ENCODE data around the gene SETBP1.

Gene SETBP1

DNA sequence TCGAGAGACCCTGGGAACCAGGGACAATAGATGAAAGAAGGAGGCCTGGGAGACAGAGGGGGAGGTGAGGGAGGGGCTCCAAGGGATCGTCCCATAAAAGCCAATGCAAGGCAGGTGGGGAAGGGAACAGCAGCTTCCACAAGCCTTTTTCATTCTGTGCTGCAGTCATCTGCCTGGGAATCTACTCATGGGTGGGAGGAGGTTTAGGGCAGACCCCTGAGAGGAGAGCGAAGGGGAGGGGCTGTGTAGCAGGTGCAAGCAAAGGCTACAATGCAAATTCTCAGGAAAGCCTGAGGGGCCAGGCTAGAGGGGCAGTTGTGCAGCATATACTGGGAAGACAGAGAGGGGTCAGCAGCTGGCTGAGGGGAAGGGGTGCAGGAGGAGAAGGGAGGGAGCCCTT lies 135.4 kb downstream of the SETBP1 start:
- no peaks in the 10 kb centered on the region for H3K79me2 ChIP-seq (ENCODE audit: control insufficient read depth, insufficient read depth, low read length, poor library complexity)
- H2BK120ac ChIP-seq (ENCODE audit: insufficient read depth, low read length, poor library complexity) = no peak overlapping the region
- WGBS (ENCODE audit: extremely low coverage, insufficient coverage, insufficient read length) = no CpG with 5 or more reads among the region's 3 CpGs
- no peaks in the 10 kb centered on the region for H3K36me3 ChIP-seq (ENCODE audit: control insufficient read depth in 1 of 2, insufficient read depth in 2 of 2, low read length in 2 of 2)
- H3K18ac ChIP-seq (ENCODE audit: low read length) = no peak overlapping the region
- H3K4me2 ChIP-seq (ENCODE audit: low read length) = no peak overlapping the region
- peak overlapping the region; percentile 11 for H4K8ac ChIP-seq (ENCODE audit: low read depth, low read length)
- H2BK12ac ChIP-seq (ENCODE audit: low read length) = no peak overlapping the region
- no peak overlapping the region for H3K23ac ChIP-seq (ENCODE audit: low read length)
- no peak overlapping the region for H4K91ac ChIP-seq (ENCODE audit: low read depth, low read length)
- H3K4me1 ChIP-seq (ENCODE audit: control insufficient read depth in 1 of 2, insufficient read depth in 2 of 2, low read length in 2 of 2) = peaks cover 2 to 10% of the 10 kb centered on the region in 2 experiments
- H2AK5ac ChIP-seq (ENCODE audit: low read length) = no peak overlapping the region
- H3K9me3 ChIP-seq (ENCODE audit: insufficient read depth, low read depth, low read length) = no peaks in the 10 kb centered on the region
- H2AFZ ChIP-seq (ENCODE audit: insufficient read depth, low read length, poor library complexity) = no peak overlapping the region
- DNase-seq = no peak
- no peak overlapping the region for H2BK5ac ChIP-seq (ENCODE audit: low read depth, low read length, poor library complexity)
- no peak overlapping the region for H3K4ac ChIP-seq (ENCODE audit: low read depth, low read length)
- no peak overlapping the region for H3K4me3 ChIP-seq (ENCODE audit: low read depth, low read length)
- no peak overlapping the region for H3K14ac ChIP-seq (ENCODE audit: low read length)
- H3K79me1 ChIP-seq (ENCODE audit: low read length) = no peaks in the 10 kb centered on the region
- H3K27me3 ChIP-seq (ENCODE audit: insufficient read depth, low read length) = no peaks in the 10 kb centered on the region
- no peak overlapping the region for H3K9ac ChIP-seq (ENCODE audit: low read length)
- H3K27ac ChIP-seq (ENCODE audit: low read depth, low read length) = no peak overlapping the region
- no peak overlapping the region for H4K12ac ChIP-seq (ENCODE audit: low read depth, low read length)

DNA sequence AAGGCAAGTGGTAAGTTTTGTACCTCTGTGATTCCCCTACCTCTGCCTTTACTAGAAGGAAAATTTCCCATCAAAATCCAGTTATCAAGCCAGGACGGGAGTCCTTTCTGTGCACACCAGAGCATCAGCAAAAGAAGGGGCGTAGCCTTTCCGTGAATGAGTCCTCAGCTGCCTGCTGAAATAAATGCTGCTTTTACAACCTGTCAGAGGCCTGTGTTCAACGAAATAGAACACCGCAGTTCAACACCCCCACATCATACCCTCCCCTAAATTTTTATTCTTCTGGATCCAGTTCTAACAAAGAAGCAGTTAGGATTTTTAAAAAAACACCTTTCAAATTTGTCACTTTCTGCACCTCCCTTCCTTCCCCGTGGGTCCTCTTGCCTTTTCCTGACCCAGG lies 135.8 kb downstream of the SETBP1 start:
- H2BK5ac ChIP-seq (ENCODE audit: low read depth, low read length, poor library complexity) = no peak overlapping the region

DNA sequence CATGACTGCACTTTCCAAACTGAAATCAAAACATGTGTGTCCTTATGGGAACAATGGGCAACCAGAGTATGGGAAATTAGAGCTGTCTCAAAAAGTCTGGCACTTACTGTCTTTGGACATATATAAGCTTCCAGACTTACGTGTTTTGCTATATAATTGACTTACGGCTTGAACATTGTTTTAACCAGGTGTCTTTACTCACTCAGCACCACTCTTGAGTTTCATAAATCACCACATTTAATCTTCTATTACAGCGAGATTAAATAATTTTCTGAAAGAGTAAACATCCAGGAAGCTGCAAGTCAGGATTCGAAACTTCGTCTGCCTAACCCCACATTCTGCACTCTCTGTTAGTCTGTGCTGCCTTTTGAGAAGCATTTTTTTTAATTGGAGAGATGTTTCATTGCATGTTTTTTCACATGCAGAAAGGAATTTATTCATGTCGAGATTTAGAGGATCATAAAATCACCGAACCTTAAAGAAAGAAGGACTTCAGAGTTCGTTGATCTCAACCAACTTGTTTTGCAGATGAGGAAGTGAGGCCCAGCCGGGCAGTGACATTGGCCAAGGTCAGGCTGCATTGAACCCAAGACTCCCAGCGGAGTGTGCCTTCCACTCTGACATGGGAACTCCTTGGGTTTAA lies 137.3 kb downstream of the SETBP1 start:
- no peak overlapping the region for H3K9ac ChIP-seq (ENCODE audit: low read length)
- H4K91ac ChIP-seq (ENCODE audit: low read depth, low read length) = peak overlapping the region; percentile 32
- no peak for DNase-seq
- no peaks in the 10 kb centered on the region for H3K27me3 ChIP-seq (ENCODE audit: insufficient read depth, low read length)
- no peak overlapping the region for H3K23ac ChIP-seq (ENCODE audit: low read length)
- no peaks in the 10 kb centered on the region for H3K79me1 ChIP-seq (ENCODE audit: low read length)
- H3K36me3 ChIP-seq (ENCODE audit: control insufficient read depth in 1 of 2, insufficient read depth in 2 of 2, low read length in 2 of 2) = no peaks in the 10 kb centered on the region
- no CpG with 5 or more reads among the region's 10 CpGs for WGBS (ENCODE audit: extremely low coverage, insufficient coverage, insufficient read length)
- no peak overlapping the region for H2AFZ ChIP-seq (ENCODE audit: insufficient read depth, low read length, poor library complexity)
- H2AK5ac ChIP-seq (ENCODE audit: low read length) = no peak overlapping the region
- no peak overlapping the region for H3K4ac ChIP-seq (ENCODE audit: low read depth, low read length)
- no peak overlapping the region for H3K14ac ChIP-seq (ENCODE audit: low read length)
- H3K79me2 ChIP-seq (ENCODE audit: control insufficient read depth, insufficient read depth, low read length, poor library complexity) = no peaks in the 10 kb centered on the region
- H4K8ac ChIP-seq (ENCODE audit: low read depth, low read length) = no peak overlapping the region
- no peak overlapping the region for H3K27ac ChIP-seq (ENCODE audit: low read depth, low read length)
- H3K4me2 ChIP-seq (ENCODE audit: low read length) = no peak overlapping the region
- H3K4me1 ChIP-seq (ENCODE audit: control insufficient read depth in 1 of 2, insufficient read depth in 2 of 2, low read length in 2 of 2) = peaks cover 2 to 10% of the 10 kb centered on the region in 2 experiments
- no peak overlapping the region for H2BK120ac ChIP-seq (ENCODE audit: insufficient read depth, low read length, poor library complexity)
- no peak overlapping the region for H2BK5ac ChIP-seq (ENCODE audit: low read depth, low read length, poor library complexity)
- H3K18ac ChIP-seq (ENCODE audit: low read length) = no peak overlapping the region
- H4K12ac ChIP-seq (ENCODE audit: low read depth, low read length) = no peak overlapping the region
- peak overlapping the region; percentile 48 for H2BK12ac ChIP-seq (ENCODE audit: low read length)
- H3K4me3 ChIP-seq (ENCODE audit: low read depth, low read length) = no peak overlapping the region
- H3K9me3 ChIP-seq (ENCODE audit: insufficient read depth, low read depth, low read length) = no peaks in the 10 kb centered on the region

More for the DNA sequence above, 135.8 kb downstream of the SETBP1 start:
- H3K79me2 ChIP-seq (ENCODE audit: control insufficient read depth, insufficient read depth, low read length, poor library complexity) = no peaks in the 10 kb centered on the region
- no peak overlapping the region for H4K91ac ChIP-seq (ENCODE audit: low read depth, low read length)
- H3K4me2 ChIP-seq (ENCODE audit: low read length) = no peak overlapping the region
- H3K4me3 ChIP-seq (ENCODE audit: low read depth, low read length) = no peak overlapping the region
- H3K14ac ChIP-seq (ENCODE audit: low read length) = no peak overlapping the region
- no peak overlapping the region for H2AFZ ChIP-seq (ENCODE audit: insufficient read depth, low read length, poor library complexity)
- no CpG with 5 or more reads among the region's 6 CpGs for WGBS (ENCODE audit: extremely low coverage, insufficient coverage, insufficient read length)
- no peak overlapping the region for H3K27ac ChIP-seq (ENCODE audit: low read depth, low read length)
- no peak overlapping the region for H3K4ac ChIP-seq (ENCODE audit: low read depth, low read length)
- H2AK5ac ChIP-seq (ENCODE audit: low read length) = no peak overlapping the region
- no peak for DNase-seq
- H3K79me1 ChIP-seq (ENCODE audit: low read length) = no peaks in the 10 kb centered on the region
- H3K27me3 ChIP-seq (ENCODE audit: insufficient read depth, low read length) = no peaks in the 10 kb centered on the region
- no peak overlapping the region for H4K8ac ChIP-seq (ENCODE audit: low read depth, low read length)
- peaks cover 2 to 10% of the 10 kb centered on the region in 2 experiments for H3K4me1 ChIP-seq (ENCODE audit: control insufficient read depth in 1 of 2, insufficient read depth in 2 of 2, low read length in 2 of 2)
- H3K9ac ChIP-seq (ENCODE audit: low read length) = no peak overlapping the region
- no peak overlapping the region for H3K23ac ChIP-seq (ENCODE audit: low read length)
- H2BK120ac ChIP-seq (ENCODE audit: insufficient read depth, low read length, poor library complexity) = no peak overlapping the region
- H2BK12ac ChIP-seq (ENCODE audit: low read length) = no peak overlapping the region
- H4K12ac ChIP-seq (ENCODE audit: low read depth, low read length) = no peak overlapping the region
- no peak overlapping the region for H3K18ac ChIP-seq (ENCODE audit: low read length)
- no peaks in the 10 kb centered on the region for H3K36me3 ChIP-seq (ENCODE audit: control insufficient read depth in 1 of 2, insufficient read depth in 2 of 2, low read length in 2 of 2)
- no peaks in the 10 kb centered on the region for H3K9me3 ChIP-seq (ENCODE audit: insufficient read depth, low read depth, low read length)

DNA sequence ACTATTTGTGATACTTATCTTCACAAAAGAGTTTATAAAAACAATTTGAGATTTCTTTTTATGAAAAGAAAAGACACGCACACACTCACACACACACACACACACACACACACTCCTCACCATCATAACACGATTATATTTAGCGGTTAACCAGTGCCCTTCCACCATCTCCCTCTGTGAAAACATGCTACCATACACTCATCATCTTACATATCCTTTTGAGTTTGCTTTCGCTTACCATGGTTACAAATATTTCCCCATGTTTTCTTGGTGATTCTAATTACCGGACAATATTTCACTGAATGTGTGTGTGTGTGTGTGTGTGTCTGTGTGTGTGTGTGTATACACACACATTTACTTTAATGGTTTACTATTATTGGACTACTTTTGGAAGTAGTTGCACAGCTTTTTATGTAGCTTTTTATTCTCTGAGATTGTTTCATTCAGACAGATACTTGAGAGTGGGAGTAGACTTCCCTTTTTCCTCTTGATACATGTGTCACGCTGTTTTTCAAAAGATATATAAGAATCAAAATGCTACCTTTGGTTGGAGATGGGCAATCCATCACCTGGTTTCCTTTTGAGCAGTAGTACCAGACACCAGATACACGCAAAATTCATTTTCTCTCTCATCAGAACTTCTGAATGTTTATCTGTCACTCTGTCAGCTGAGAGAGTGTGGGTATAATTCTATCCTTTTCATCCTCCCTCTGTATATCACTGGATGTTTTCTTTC lies 138.1 kb downstream of the SETBP1 start:
- Histone ChIP-seq H3K4me2 (ENCODE audit: low read length) (no peak overlapping the region), H3K14ac (ENCODE audit: low read length) (no peak overlapping the region), H3K4me3 (ENCODE audit: low read depth, low read length) (no peak overlapping the region), H2AFZ (ENCODE audit: insufficient read depth, low read length, poor library complexity) (no peak overlapping the region), H3K4me1 (ENCODE audit: control insufficient read depth in 1 of 2, insufficient read depth in 2 of 2, low read length in 2 of 2) (peaks cover 2 to 10% of the 10 kb centered on the region in 2 experiments), H3K23ac (ENCODE audit: low read length) (no peak overlapping the region), H3K4ac (ENCODE audit: low read depth, low read length) (no peak overlapping the region), H4K91ac (ENCODE audit: low read depth, low read length) (no peak overlapping the region), H2BK120ac (ENCODE audit: insufficient read depth, low read length, poor library complexity) (no peak overlapping the region), H3K9me3 (ENCODE audit: insufficient read depth, low read depth, low read length) (no peaks in the 10 kb centered on the region), H3K9ac (ENCODE audit: low read length) (no peak overlapping the region), H3K18ac (ENCODE audit: low read length) (no peak overlapping the region), H2BK12ac (ENCODE audit: low read length) (no peak overlapping the region), H2AK5ac (ENCODE audit: low read length) (no peak overlapping the region), H3K27ac (ENCODE audit: low read depth, low read length) (no peak overlapping the region), H4K12ac (ENCODE audit: low read depth, low read length) (no peak overlapping the region), H3K79me2 (ENCODE audit: control insufficient read depth, insufficient read depth, low read length, poor library complexity) (no peaks in the 10 kb centered on the region), H3K36me3 (ENCODE audit: control insufficient read depth in 1 of 2, insufficient read depth in 2 of 2, low read length in 2 of 2) (no peaks in the 10 kb centered on the region), H3K79me1 (ENCODE audit: low read length) (no peaks in the 10 kb centered on the region), H4K8ac (ENCODE audit: low read depth, low read length) (no peak overlapping the region), H2BK5ac (ENCODE audit: low read depth, low read length, poor library complexity) (no peak overlapping the region), H3K27me3 (ENCODE audit: insufficient read depth, low read length) (no peaks in the 10 kb centered on the region)
- no peak for DNase-seq
- no CpG with 5 or more reads among the region's 7 CpGs for WGBS (ENCODE audit: extremely low coverage, insufficient coverage, insufficient read length)
